ENCODE measurements around the gene MPI.

Gene MPI

DNA sequence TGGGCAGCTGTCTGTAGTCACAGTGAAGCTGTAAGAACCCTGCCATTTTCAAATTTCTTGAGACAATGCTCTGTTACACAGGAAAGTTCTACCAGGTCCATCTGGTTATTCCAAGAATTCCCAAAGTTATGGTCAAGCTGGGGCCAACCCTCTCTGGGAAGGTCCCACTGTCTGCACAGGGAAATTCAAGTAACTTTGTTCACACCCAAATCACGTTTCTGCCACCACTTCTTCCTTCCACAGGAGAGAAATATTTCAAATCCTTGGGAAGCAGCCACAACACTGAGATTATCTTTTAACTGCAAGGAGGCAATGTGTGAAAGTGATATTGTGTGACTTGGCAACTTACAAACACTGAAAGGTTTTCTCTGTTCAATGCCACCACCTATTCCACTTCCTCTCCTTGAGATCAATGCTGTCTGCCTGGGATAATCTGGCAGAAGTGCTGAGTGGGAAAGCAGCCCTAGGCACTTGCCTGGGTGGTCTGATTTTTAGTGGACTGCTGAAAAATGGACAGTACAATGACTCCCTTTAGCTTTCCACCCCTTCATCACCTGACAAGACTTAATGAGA lies 22.3 kb upstream of the MPI start:
- no peak for TF ChIP-seq ZNF146 (tag by site-specific recombination; IDR thresholded peaks at IDR 0.05)
- peak; percentile 31 for TF ChIP-seq SETDB1 (IDR thresholded peaks at IDR 0.05; ENCODE audit: insufficient read length, low read length)
- TF ChIP-seq, protein P1, sequence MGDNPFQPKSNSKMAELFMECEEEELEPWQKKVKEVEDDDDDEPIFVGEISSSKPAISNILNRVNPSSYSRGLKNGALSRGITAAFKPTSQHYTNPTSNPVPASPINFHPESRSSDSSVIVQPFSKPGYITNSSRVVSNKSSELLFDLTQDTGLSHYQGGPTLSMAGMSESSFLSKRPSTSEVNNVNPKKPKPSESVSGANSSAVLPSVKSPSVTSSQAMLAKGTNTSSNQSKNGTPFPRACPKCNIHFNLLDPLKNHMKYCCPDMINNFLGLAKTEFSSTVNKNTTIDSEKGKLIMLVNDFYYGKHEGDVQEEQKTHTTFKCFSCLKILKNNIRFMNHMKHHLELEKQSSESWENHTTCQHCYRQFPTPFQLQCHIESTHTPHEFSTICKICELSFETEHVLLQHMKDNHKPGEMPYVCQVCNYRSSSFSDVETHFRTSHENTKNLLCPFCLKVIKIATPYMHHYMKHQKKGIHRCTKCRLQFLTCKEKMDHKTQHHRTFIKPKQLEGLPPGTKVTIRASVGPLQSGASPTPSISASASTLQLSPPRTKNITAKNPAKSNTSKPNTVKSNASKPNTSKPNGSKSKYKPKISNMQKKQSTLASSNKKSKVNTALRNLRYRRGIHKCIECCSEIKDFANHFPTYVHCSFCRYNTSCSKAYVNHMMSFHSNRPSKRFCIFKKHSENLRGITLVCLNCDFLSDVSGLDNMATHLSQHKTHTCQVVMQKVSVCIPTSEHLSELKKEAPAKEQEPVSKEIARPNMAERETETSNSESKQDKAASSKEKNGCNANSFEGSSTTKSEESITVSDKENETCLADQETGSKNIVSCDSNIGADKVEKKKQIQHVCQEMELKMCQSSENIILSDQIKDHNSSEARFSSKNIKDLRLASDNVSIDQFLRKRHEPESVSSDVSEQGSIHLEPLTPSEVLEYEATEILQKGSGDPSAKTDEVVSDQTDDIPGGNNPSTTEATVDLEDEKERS (tag by site-specific recombination; IDR thresholded peaks at IDR 0.05): peak; percentile 22; the same call in 1 of the 2 replicates
- TF ChIP-seq ZNF558 (tag by site-specific recombination; IDR thresholded peaks at IDR 0.05): peak; percentile 25; the same call in 1 of the 2 replicates
- CTCF ChIA-PET: interaction anchor here (0.6 to 1.6 kb wide), 4 partner anchors 26 to 96 kb away, joined by 3 to 5 read pairs (median 4); no protein-coding TSS in a partner anchor
- POLR2A ChIA-PET: interaction anchor here (0.6 to 2.6 kb wide), 2 partner anchors 22 to 619 kb away, joined by 6 to 7 read pairs; partner anchors contain the start of gene MPI
- H3K9me3 ChIP-seq (ENCODE audit: control insufficient read depth, insufficient read depth, low read depth, low read length): no peaks in the 10 kb centered on the region
- H3K36me3 ChIP-seq (ENCODE audit: control insufficient read depth in 2 of 2, insufficient read depth in 1 of 2, low read length in 2 of 2): peaks cover 8 to 30% of the 10 kb centered on the region in 2 experiments; a peak in 2 of 3 replicates
- H3K27ac ChIP-seq (ENCODE audit: extremely low read depth, low read depth, low read length): no peak overlapping the region
- no peak overlapping the region for H3K4me3 ChIP-seq (ENCODE audit: low read depth, low read length)
- H3K4me1 ChIP-seq (ENCODE audit: control insufficient read depth, insufficient read depth, low read length): peaks cover 11% of the 10 kb centered on the region

DNA sequence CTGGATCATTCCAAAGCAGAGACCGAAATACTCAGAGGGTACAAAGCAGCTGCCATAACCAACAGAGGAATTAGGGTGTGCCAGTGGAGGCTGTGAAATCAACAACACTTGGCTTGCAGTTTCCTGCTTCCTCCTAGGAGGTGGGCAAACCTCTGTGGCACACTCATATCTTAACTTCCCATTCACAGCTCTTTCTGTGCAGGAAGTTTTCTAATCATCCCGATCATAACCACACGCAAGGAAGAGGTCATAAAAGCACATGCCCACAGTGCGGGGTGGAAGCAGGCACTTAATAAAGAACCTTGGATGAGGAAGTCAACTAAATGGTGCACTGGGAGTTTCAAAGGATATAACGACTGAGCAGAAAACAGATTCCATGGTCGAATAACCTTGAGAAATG lies 21.8 kb upstream of the MPI start:
- Histone ChIP-seq H3K36me3 (ENCODE audit: control insufficient read depth in 2 of 2, insufficient read depth in 1 of 2, low read length in 2 of 2) (peaks cover 8 to 30% of the 10 kb centered on the region in 2 experiments; a peak in 2 of 3 replicates), H3K4me3 (ENCODE audit: low read depth, low read length) (no peak overlapping the region), H3K4me1 (ENCODE audit: control insufficient read depth, insufficient read depth, low read length) (peaks cover 11% of the 10 kb centered on the region), H3K9me3 (ENCODE audit: control insufficient read depth, insufficient read depth, low read depth, low read length) (no peaks in the 10 kb centered on the region), H3K27ac (ENCODE audit: extremely low read depth, low read depth, low read length) (no peak overlapping the region)
- POLR2A ChIA-PET: interaction anchor here (0.6 to 2.6 kb wide), 2 partner anchors 22 to 618 kb away, joined by 6 to 7 read pairs; partner anchors contain the start of gene MPI
- TF ChIP-seq SETDB1 (IDR thresholded peaks at IDR 0.05; ENCODE audit: insufficient read length, low read length) (peak; percentile 1), ZNF10 (tag by site-specific recombination; IDR thresholded peaks at IDR 0.05) (no peak), ZNF221 (tag by site-specific recombination; IDR thresholded peaks at IDR 0.05; ENCODE audit: borderline replicate concordance) (no peak), ZNF184 (tag by site-specific recombination; IDR thresholded peaks at IDR 0.05) (no peak), ZNF292 (tag by site-specific recombination; IDR thresholded peaks at IDR 0.05; ENCODE audit: borderline replicate concordance, low read depth) (no peak), KLF16 (tag by site-specific recombination; IDR thresholded peaks at IDR 0.05) (no peak)
- TF ChIP-seq, protein P2, sequence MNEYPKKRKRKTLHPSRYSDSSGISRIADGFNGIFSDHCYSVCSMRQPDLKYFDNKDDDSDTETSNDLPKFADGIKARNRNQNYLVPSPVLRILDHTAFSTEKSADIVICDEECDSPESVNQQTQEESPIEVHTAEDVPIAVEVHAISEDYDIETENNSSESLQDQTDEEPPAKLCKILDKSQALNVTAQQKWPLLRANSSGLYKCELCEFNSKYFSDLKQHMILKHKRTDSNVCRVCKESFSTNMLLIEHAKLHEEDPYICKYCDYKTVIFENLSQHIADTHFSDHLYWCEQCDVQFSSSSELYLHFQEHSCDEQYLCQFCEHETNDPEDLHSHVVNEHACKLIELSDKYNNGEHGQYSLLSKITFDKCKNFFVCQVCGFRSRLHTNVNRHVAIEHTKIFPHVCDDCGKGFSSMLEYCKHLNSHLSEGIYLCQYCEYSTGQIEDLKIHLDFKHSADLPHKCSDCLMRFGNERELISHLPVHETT (tag by site-specific recombination; IDR thresholded peaks at IDR 0.05): no peak
- CTCF ChIA-PET: interaction anchor here (1.2 to 1.6 kb wide), 2 partner anchors 34 to 97 kb away, joined by 4 to 5 read pairs; no protein-coding TSS in a partner anchor

DNA sequence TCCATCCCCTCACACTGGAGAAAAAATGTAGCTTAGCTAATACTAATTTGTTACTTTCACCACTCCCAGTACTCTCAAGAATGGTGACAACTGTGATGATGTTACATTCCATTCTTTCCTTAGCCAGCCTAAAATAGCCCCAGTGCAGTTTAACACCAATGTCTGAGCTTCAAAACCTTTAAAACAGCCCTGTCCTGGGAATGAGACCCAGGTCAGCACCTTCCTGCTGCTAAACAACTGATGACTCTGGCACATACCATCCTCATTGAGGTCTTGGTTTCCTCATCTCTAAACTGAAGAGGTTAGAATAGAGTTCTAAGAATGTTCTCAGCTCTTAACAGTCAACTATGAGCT lies 20.5 kb upstream of the MPI start:
- no peak overlapping the region for H3K4me3 ChIP-seq (ENCODE audit: low read depth, low read length)
- TF ChIP-seq ZSCAN23 (tag by site-specific recombination; IDR thresholded peaks at IDR 0.05) (no peak), SCRT1 (tag by site-specific recombination; IDR thresholded peaks at IDR 0.05; ENCODE audit: borderline replicate concordance) (no peak), ZNF48 (tag by site-specific recombination; IDR thresholded peaks at IDR 0.05) (no peak), ZNF549 (tag by site-specific recombination; IDR thresholded peaks at IDR 0.05) (no peak), ZNF239 (tag by site-specific recombination; IDR thresholded peaks at IDR 0.05) (no peak), ZNF416 (tag by site-specific recombination; IDR thresholded peaks at IDR 0.05) (no peak), MZF1 (tag by site-specific recombination; IDR thresholded peaks at IDR 0.05; ENCODE audit: borderline replicate concordance) (peak; percentile 53; the same call in 1 of the 2 replicates)
- TF ChIP-seq, protein P3, sequence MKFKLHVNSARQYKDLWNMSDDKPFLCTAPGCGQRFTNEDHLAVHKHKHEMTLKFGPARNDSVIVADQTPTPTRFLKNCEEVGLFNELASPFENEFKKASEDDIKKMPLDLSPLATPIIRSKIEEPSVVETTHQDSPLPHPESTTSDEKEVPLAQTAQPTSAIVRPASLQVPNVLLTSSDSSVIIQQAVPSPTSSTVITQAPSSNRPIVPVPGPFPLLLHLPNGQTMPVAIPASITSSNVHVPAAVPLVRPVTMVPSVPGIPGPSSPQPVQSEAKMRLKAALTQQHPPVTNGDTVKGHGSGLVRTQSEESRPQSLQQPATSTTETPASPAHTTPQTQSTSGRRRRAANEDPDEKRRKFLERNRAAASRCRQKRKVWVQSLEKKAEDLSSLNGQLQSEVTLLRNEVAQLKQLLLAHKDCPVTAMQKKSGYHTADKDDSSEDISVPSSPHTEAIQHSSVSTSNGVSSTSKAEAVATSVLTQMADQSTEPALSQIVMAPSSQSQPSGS (tag by site-specific recombination; IDR thresholded peaks at IDR 0.05; ENCODE audit: low read depth): no peak
- TF ChIP-seq, protein P4, sequence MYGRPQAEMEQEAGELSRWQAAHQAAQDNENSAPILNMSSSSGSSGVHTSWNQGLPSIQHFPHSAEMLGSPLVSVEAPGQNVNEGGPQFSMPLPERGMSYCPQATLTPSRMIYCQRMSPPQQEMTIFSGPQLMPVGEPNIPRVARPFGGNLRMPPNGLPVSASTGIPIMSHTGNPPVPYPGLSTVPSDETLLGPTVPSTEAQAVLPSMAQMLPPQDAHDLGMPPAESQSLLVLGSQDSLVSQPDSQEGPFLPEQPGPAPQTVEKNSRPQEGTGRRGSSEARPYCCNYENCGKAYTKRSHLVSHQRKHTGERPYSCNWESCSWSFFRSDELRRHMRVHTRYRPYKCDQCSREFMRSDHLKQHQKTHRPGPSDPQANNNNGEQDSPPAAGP (tag by site-specific recombination; IDR thresholded peaks at IDR 0.05): no peak
- H3K27ac ChIP-seq (ENCODE audit: extremely low read depth, low read depth, low read length): no peak overlapping the region
- peaks cover 8 to 30% of the 10 kb centered on the region in 2 experiments; a peak in 2 of 3 replicates for H3K36me3 ChIP-seq (ENCODE audit: control insufficient read depth in 2 of 2, insufficient read depth in 1 of 2, low read length in 2 of 2)
- ChIA-PET POLR2A (interaction anchor here (0.7 to 2.6 kb wide), 5 partner anchors 10 to 69 kb away, joined by 3 to 20 read pairs (median 6); partner anchors contain the start of genes COX5A, FAM219B and MPI), CTCF (interaction anchor here (0.6 to 3.1 kb wide), 5 partner anchors 10 to 98 kb away, joined by 3 to 20 read pairs (median 3); no protein-coding TSS in a partner anchor)
- no peaks in the 10 kb centered on the region for H3K9me3 ChIP-seq (ENCODE audit: control insufficient read depth, insufficient read depth, low read depth, low read length)
- H3K4me1 ChIP-seq (ENCODE audit: control insufficient read depth, insufficient read depth, low read length): peaks cover 11% of the 10 kb centered on the region

Measured in HEK293 (cell line).